Esophagus squamous epithelium (tissue), 4 donors: Measurements from ENCODE around the gene ILF2.

Experiments used
- POLR2A ChIP-seq, 4 donors: fragments of 450-650 bp; IDR thresholded peaks; one replicate each; pipeline ENCODE4 v1.6.1; 2017; ENCODE audit warnings: antibody characterized with exemption in 4 of 4, mild to moderate bottlenecking in 4 of 4, moderate library complexity in 3 of 4
- TF ChIP-seq, protein P1 (sequence below), 6 experiments: fragments of 450-650 bp in 4 of 6; fragments of 200-600 bp in 2 of 6; sonication (generic) in 2 of 6; IDR thresholded peaks; one replicate each; pipeline ENCODE4 v1.5.1; 2016 to 2019; ENCODE audit warnings: antibody characterized with exemption in 6 of 6, mild to moderate bottlenecking in 4 of 6, moderate library complexity in 4 of 6

DNA sequence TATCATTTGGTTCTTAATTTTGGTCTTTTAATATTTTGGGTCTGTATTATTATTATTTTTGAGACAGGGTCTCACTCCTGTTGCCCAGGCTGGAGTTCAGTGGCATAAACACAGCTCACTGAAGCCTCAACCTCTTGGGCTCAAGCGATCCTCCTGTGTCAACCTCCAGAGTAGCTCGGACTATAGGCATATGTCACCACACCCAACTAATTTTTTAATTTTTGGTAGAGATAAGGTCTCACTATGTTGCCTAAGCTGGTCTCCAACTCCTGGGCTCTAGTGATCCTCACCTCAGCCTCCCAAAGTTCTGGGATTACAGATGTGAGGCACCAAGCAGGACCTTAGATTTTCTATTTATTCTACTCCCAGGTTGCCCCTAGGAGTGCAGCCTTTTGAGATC lies 2.7 kb upstream of the ILF2 start:
- TF ChIP-seq, protein P1, sequence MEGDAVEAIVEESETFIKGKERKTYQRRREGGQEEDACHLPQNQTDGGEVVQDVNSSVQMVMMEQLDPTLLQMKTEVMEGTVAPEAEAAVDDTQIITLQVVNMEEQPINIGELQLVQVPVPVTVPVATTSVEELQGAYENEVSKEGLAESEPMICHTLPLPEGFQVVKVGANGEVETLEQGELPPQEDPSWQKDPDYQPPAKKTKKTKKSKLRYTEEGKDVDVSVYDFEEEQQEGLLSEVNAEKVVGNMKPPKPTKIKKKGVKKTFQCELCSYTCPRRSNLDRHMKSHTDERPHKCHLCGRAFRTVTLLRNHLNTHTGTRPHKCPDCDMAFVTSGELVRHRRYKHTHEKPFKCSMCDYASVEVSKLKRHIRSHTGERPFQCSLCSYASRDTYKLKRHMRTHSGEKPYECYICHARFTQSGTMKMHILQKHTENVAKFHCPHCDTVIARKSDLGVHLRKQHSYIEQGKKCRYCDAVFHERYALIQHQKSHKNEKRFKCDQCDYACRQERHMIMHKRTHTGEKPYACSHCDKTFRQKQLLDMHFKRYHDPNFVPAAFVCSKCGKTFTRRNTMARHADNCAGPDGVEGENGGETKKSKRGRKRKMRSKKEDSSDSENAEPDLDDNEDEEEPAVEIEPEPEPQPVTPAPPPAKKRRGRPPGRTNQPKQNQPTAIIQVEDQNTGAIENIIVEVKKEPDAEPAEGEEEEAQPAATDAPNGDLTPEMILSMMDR (IDR thresholded peaks at IDR 0.05): no peak
- no peak for TF ChIP-seq POLR2A (IDR thresholded peaks at IDR 0.05)
